ENCODE results near the gene NDUFA6. TPM values are rescaled to one million over a fixed set of nuclear protein-coding genes. Genes with fewer than 3 reads are reported as not detected.
"Not testable (repeated sequence)": the region's sequence is repeated elsewhere in the genome, so short reads cannot be mapped to it uniquely, and the experiment has no call there.

Gene NDUFA6
- total RNA-seq, 4 donors from 2014 or later, result 40.2 to 62.1 (median 48.0) TPM

DNA sequence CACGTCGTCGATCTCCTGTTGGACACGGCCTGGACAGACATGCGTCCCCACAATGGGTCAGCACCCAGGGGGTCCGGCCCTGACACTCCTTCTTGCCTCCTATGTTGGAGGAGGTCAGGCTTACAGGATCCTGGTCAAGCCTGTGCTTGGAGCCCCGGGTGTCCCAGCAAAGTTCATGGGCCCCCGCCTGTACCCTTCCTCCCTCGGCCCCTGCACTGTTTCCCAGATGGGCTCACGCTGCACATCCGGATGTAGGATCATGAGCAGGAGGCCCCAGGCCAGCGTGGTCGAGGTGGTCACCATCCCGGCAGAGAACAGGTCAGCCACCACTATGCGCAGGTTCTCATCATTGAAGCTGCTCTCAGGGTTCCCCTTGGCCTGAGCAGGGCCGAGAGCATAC lies 37.0 kb upstream of the NDUFA6 start:
- 100% methylated on average over 7 of the region's 16 CpGs for WGBS
- no peaks in the 10 kb centered on the region for H3K36me3 ChIP-seq
- H3K4me3 ChIP-seq, result no peak overlapping the region
- TF ChIP-seq POLR2AphosphoS5 (IDR thresholded peaks at IDR 0.05) (no peak), POLR2A (IDR thresholded peaks at IDR 0.05) (no peak), EP300 (IDR thresholded peaks at IDR 0.05) (no peak)
- TF ChIP-seq, protein P1, sequence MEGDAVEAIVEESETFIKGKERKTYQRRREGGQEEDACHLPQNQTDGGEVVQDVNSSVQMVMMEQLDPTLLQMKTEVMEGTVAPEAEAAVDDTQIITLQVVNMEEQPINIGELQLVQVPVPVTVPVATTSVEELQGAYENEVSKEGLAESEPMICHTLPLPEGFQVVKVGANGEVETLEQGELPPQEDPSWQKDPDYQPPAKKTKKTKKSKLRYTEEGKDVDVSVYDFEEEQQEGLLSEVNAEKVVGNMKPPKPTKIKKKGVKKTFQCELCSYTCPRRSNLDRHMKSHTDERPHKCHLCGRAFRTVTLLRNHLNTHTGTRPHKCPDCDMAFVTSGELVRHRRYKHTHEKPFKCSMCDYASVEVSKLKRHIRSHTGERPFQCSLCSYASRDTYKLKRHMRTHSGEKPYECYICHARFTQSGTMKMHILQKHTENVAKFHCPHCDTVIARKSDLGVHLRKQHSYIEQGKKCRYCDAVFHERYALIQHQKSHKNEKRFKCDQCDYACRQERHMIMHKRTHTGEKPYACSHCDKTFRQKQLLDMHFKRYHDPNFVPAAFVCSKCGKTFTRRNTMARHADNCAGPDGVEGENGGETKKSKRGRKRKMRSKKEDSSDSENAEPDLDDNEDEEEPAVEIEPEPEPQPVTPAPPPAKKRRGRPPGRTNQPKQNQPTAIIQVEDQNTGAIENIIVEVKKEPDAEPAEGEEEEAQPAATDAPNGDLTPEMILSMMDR (IDR thresholded peaks at IDR 0.05), result no peak
- H3K27ac ChIP-seq, result no peak overlapping the region
- H3K27me3 ChIP-seq, result no peaks in the 10 kb centered on the region
- no peaks in the 10 kb centered on the region for H3K9me3 ChIP-seq
- peak in 1 of 2 donors; percentile 56 for DNase-seq (ENCODE audit: low spot score in 2 of 2)
- peaks cover 3% of the 10 kb centered on the region for H3K4me1 ChIP-seq

- not testable (repeated sequence) for DNase-seq (ENCODE audit: low spot score in 2 of 2); H3K9me3 ChIP-seq
- WGBS, result no CpG with 5 or more reads among the region's 4 CpGs
These were observed 33.0 kb upstream of the NDUFA6 start for GRCh38 chr22:42123529-42123928.

GRCh38 chr22:42120231-42121021 lies 29.9 kb upstream of the NDUFA6 start:
- not testable (repeated sequence) for H3K27me3 ChIP-seq; H3K4me1 ChIP-seq; DNase-seq (ENCODE audit: low spot score in 2 of 2); H3K36me3 ChIP-seq; H3K9me3 ChIP-seq; H3K27ac ChIP-seq; H3K4me3 ChIP-seq
- WGBS, result 70% methylated on average over 15 of the region's 15 CpGs

More at GRCh38 chr22:42123529-42123928, 33.0 kb upstream of the NDUFA6 start:
- not testable (repeated sequence) for H3K36me3 ChIP-seq, H3K27ac ChIP-seq, H3K4me1 ChIP-seq, H3K4me3 ChIP-seq, H3K27me3 ChIP-seq

- Histone ChIP-seq H3K36me3 (no peaks in the 10 kb centered on the region), H3K9me3 (no peaks in the 10 kb centered on the region), H3K4me3 (no peak overlapping the region), H3K27ac (no peak overlapping the region), H3K27me3 (no peaks in the 10 kb centered on the region), H3K4me1 (no peaks in the 10 kb centered on the region)
- TF ChIP-seq, protein P1 (IDR thresholded peaks at IDR 0.05), result no peak
- TF ChIP-seq POLR2AphosphoS5 (IDR thresholded peaks at IDR 0.05), result no peak
- no peak for TF ChIP-seq POLR2A (IDR thresholded peaks at IDR 0.05)
- TF ChIP-seq EP300 (IDR thresholded peaks at IDR 0.05), result no peak
- no peak for DNase-seq (ENCODE audit: low spot score in 2 of 2)
- WGBS, result 94% methylated on average over 4 of the region's 4 CpGs
These were observed 26.4 kb upstream of the NDUFA6 start for GRCh38 chr22:42116848-42117424.

DNA sequence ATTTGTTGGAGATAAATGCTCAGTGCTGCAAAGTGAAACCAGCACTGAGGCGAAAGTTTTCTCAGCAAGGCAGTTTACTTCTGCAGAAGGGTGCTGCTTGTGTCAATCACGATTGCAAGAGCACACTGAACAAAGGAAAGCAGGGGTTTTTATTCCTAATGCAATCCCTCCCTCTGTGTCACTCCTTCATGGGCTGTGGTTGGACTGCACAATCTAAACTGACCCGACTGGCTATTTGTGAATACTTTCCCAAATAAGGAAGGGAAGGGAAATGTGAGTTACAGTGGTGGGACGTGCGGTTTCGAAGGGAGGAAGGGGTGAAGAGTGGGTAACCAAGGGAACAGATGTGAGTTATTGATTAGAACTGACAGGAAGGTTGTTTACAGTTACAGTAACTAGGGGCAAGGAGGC lies 24.9 kb upstream of the NDUFA6 start:
- H3K4me1 ChIP-seq; H3K36me3 ChIP-seq; H3K4me3 ChIP-seq; DNase-seq (ENCODE audit: low spot score in 2 of 2); H3K27me3 ChIP-seq; H3K9me3 ChIP-seq; H3K27ac ChIP-seq: not testable (repeated sequence)
- 83% methylated on average over 6 of the region's 6 CpGs for WGBS

DNA sequence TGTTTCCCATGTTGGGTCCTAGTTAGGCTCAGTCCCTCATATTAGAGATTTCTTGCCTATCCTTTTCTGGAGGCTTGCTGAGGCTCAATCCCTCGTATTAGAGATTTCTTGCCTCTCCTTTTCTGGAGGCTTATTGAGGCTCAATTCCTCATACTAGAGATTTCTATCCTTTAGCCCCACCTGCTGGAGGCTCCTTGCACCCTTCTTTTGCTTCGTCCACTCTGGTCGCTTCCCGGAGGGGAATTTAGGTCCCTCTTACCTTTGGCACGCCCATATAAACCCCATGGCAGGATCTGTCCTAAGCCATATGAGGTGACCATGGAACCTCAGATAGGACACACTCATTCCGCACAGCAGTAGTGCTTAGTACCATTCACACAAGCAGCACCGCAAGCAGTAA lies 24.1 kb upstream of the NDUFA6 start:
- no peak overlapping the region for H3K27ac ChIP-seq
- H3K27me3 ChIP-seq, result no peaks in the 10 kb centered on the region
- no peaks in the 10 kb centered on the region for H3K4me1 ChIP-seq
- H3K36me3 ChIP-seq, result no peaks in the 10 kb centered on the region
- 92% methylated on average over 7 of the region's 7 CpGs for WGBS
- no peak for DNase-seq (ENCODE audit: low spot score in 2 of 2)
- no peak overlapping the region for H3K4me3 ChIP-seq
- TF ChIP-seq POLR2AphosphoS5 (IDR thresholded peaks at IDR 0.05) (no peak), POLR2A (IDR thresholded peaks at IDR 0.05) (no peak)
- TF ChIP-seq, protein P1 (IDR thresholded peaks at IDR 0.05), result no peak
- no peaks in the 10 kb centered on the region for H3K9me3 ChIP-seq

GRCh38 chr22:42112793-42113192 lies 22.2 kb upstream of the NDUFA6 start:
- H3K9me3 ChIP-seq; H3K4me1 ChIP-seq; H3K36me3 ChIP-seq; H3K27ac ChIP-seq; DNase-seq (ENCODE audit: low spot score in 2 of 2); H3K4me3 ChIP-seq; H3K27me3 ChIP-seq: not testable (repeated sequence)
- WGBS, result 45% methylated on average over 4 of the region's 4 CpGs

Data from suprapubic skin (tissue), 4 donors.